IMR-90 (cell line): ENCODE measurements around the gene OR11A1. TPM values are rescaled to one million over a fixed set of nuclear protein-coding genes. Genes with fewer than 3 reads are reported as not detected.

Experiments
- ATAC-seq: fragments of 200-7000 bp; cut with Tn5 transposase; 2 replicates; pipeline ENCODE4 v1.9.1; 2020; ENCODE audit warnings: low read depth, mild to moderate bottlenecking, moderate library complexity
- BruUV-seq: library from RNA; stranded (reverse); fragments of 400-500 nt; replicated peaks from 2 replicates; lab custom pipeline; 2021; lab: Mats Ljungman, UMichigan
- CTCF ChIA-PET: fragments of 300-600 bp; formaldehyde crosslinking; extraction: SDS; loops from one replicate; lab custom pipeline; 2021; ENCODE audit warnings: antibody characterized with exemption; lab: Yijun Ruan, JAX
- POLR2A ChIA-PET: fragments of 300-600 bp; sonication (Branson Sonifier 250); formaldehyde crosslinking; loops from one replicate; lab custom pipeline; 2022; ENCODE audit warnings: antibody characterized with exemption; ENCODE audit not compliant: unreplicated experiment; lab: Charles Lee
- DNase-seq: peaks from one replicate; pipeline ENCODE4 v3.0.0; 2013
- H2AFZ ChIP-seq: replicated peaks from 2 replicates; pipeline ENCODE3; 2013; ENCODE audit warnings: low read length, mild to moderate bottlenecking; ENCODE audit not compliant: poor library complexity
- H2AK5ac ChIP-seq: 2 replicates; pipeline ENCODE4 v1.6.1; 2013; ENCODE audit warnings: low read depth, low read length, inconsistent platforms
- H2AK9ac ChIP-seq: replicated peaks from 2 replicates; pipeline ENCODE3; 2013; ENCODE audit warnings: mild to moderate bottlenecking, low read depth, low read length, moderate library complexity; ENCODE audit not compliant: poor library complexity
- H2BK120ac ChIP-seq: 2 replicates; pipeline ENCODE4 v1.6.1; 2013; ENCODE audit warnings: low read depth, low read length, inconsistent platforms
- H2BK15ac ChIP-seq: 3 replicates; pipeline ENCODE4 v1.6.1; 2013; ENCODE audit warnings: low read depth, low read length, inconsistent platforms
- H2BK20ac ChIP-seq: 2 replicates; pipeline ENCODE4 v1.6.1; 2013; ENCODE audit warnings: low read depth, mild to moderate bottlenecking, inconsistent platforms, low read length, moderate library complexity
- H2BK5ac ChIP-seq: 2 replicates; pipeline ENCODE4 v1.6.1; 2013; ENCODE audit warnings: mild to moderate bottlenecking, low read depth, low read length, inconsistent platforms; ENCODE audit not compliant: poor library complexity, severe bottlenecking
- H3K14ac ChIP-seq: replicated peaks from 2 replicates; pipeline ENCODE4 v1.6.1; 2013; ENCODE audit warnings: low read depth, low read length, inconsistent platforms
- H3K18ac ChIP-seq: 2 replicates; pipeline ENCODE4 v1.6.1; 2013; ENCODE audit warnings: low read depth, low read length, control low read depth
- H3K23ac ChIP-seq: 2 replicates; pipeline ENCODE4 v1.6.1; 2013; ENCODE audit warnings: low read depth, low read length, inconsistent platforms
- H3K27ac ChIP-seq: 2 replicates; pipeline ENCODE4 v1.5.1; 2013; ENCODE audit warnings: mild to moderate bottlenecking, control low read depth, low read length; ENCODE audit not compliant: insufficient read depth
- H3K27me3 ChIP-seq: 2 replicates; pipeline ENCODE4 v1.6.1; 2013; ENCODE audit warnings: low read length; ENCODE audit not compliant: control insufficient read depth, insufficient read depth
- H3K36me3 ChIP-seq: 2 replicates; pipeline ENCODE4 v1.6.1; 2013; ENCODE audit warnings: low read length, mixed read lengths; ENCODE audit not compliant: control insufficient read depth, insufficient read depth
- H3K4ac ChIP-seq: 2 replicates; pipeline ENCODE4 v1.6.1; 2013; ENCODE audit warnings: low read depth, low read length, inconsistent platforms
- H3K4me1 ChIP-seq: 2 replicates; pipeline ENCODE4 v1.6.1; 2013; ENCODE audit warnings: low read length, mixed read lengths; ENCODE audit not compliant: control insufficient read depth, insufficient read depth
- H3K4me2 ChIP-seq: 2 replicates; pipeline ENCODE4 v1.6.1; 2013; ENCODE audit warnings: low read depth, mild to moderate bottlenecking, control low read depth, low read length, moderate library complexity
- H3K4me3 ChIP-seq: 2 replicates; pipeline ENCODE4 v1.5.1; 2013; ENCODE audit warnings: low read depth, mild to moderate bottlenecking, control low read depth, low read length, moderate library complexity; ENCODE audit not compliant: insufficient read depth
- H3K56ac ChIP-seq: 2 replicates; pipeline ENCODE4 v1.6.1; 2013; ENCODE audit warnings: low read length, inconsistent platforms; ENCODE audit not compliant: insufficient read depth; ENCODE audit errors: extremely low read depth
- H3K79me1 ChIP-seq, 2 experiments: 2 replicates each; pipeline ENCODE4 v1.6.1; 2013; ENCODE audit warnings: low read length in 2 of 2, inconsistent platforms in 1 of 2, low read depth in 1 of 2
- H3K9ac ChIP-seq: 2 replicates; pipeline ENCODE4 v1.6.1; 2013; ENCODE audit warnings: low read depth, low read length, control low read depth
- H3K9me1 ChIP-seq: 2 replicates; pipeline ENCODE4 v1.6.1; 2013; ENCODE audit warnings: low read length, inconsistent platforms; ENCODE audit not compliant: insufficient read depth
- H3K9me3 ChIP-seq: 2 replicates; pipeline ENCODE4 v1.6.1; 2013; ENCODE audit warnings: low read length; ENCODE audit not compliant: control insufficient read depth, insufficient read depth
- H4K20me1 ChIP-seq: 2 replicates; pipeline ENCODE4 v1.6.1; 2013; ENCODE audit warnings: low read length, inconsistent platforms; ENCODE audit not compliant: insufficient read depth
- H4K5ac ChIP-seq: 2 replicates; pipeline ENCODE4 v1.6.1; 2013; ENCODE audit warnings: mild to moderate bottlenecking, low read depth, low read length, control low read depth
- H4K8ac ChIP-seq, 2 experiments: 2 replicates each; pipeline ENCODE4 v1.6.1; 2013; ENCODE audit warnings: low read depth in 2 of 2, low read length in 2 of 2, control low read depth in 1 of 2, inconsistent platforms in 1 of 2
- H4K91ac ChIP-seq: 2 replicates; pipeline ENCODE4 v1.6.1; 2013; ENCODE audit warnings: low read depth, low read length, inconsistent platforms; ENCODE audit not compliant: insufficient read depth
- BHLHE40 ChIP-seq: fragments of 150-350 bp; IDR thresholded peaks from 2 replicates; pipeline ENCODE4 v1.6.1; 2016; ENCODE audit warnings: mild to moderate bottlenecking, low read depth, low read length
- CEBPB ChIP-seq: IDR thresholded peaks from 2 replicates; pipeline ENCODE4 v1.6.1; 2012; ENCODE audit warnings: low read depth, low read length, improper control_type of control experiment
- CHD1 ChIP-seq: IDR thresholded peaks from 2 replicates; pipeline ENCODE4 v1.6.1; 2012; ENCODE audit warnings: low read depth, low read length, improper control_type of control experiment
- FOS ChIP-seq: fragments of 150-350 bp; IDR thresholded peaks from 2 replicates; pipeline ENCODE4 v1.6.1; 2016; ENCODE audit warnings: low read depth, low read length
- MAFK ChIP-seq: IDR thresholded peaks from 2 replicates; pipeline ENCODE4 v1.6.1; 2012; ENCODE audit warnings: low read depth, low read length, improper control_type of control experiment
- MAZ ChIP-seq: IDR thresholded peaks from 2 replicates; pipeline ENCODE4 v1.6.1; 2012; ENCODE audit warnings: low read depth, mild to moderate bottlenecking, low read length, improper control_type of control experiment, moderate library complexity, borderline replicate concordance
- MXI1 ChIP-seq: IDR thresholded peaks from 2 replicates; pipeline ENCODE4 v1.6.1; 2012; ENCODE audit warnings: low read depth, mild to moderate bottlenecking, low read length, moderate library complexity, borderline replicate concordance
- NFE2L2 ChIP-seq: fragments of 150-350 bp; IDR thresholded peaks from 2 replicates; pipeline ENCODE4 v1.6.1; 2016; ENCODE audit warnings: low read depth, mild to moderate bottlenecking, low read length
- RAD21 ChIP-seq: IDR thresholded peaks from 2 replicates; pipeline ENCODE4 v1.6.1; 2012; ENCODE audit warnings: low read length, improper control_type of control experiment
- RCOR1 ChIP-seq: IDR thresholded peaks from 2 replicates; pipeline ENCODE4 v1.6.1; 2012; ENCODE audit warnings: mild to moderate bottlenecking, low read length, improper control_type of control experiment; ENCODE audit not compliant: insufficient replicate concordance
- RFX5 ChIP-seq: IDR thresholded peaks from 2 replicates; pipeline ENCODE4 v1.8.0; 2012; ENCODE audit warnings: low read depth, mild to moderate bottlenecking, low read length, moderate library complexity
- SMC3 ChIP-seq: fragments of 150-350 bp; IDR thresholded peaks from 2 replicates; pipeline ENCODE4 v1.6.1; 2016; ENCODE audit warnings: low read depth, mild to moderate bottlenecking, antibody characterized with exemption, low read length, moderate library complexity
- WGBS, 2 experiments: methylation state at CpG; one replicate each; pipeline versions ENCODE4 v1.1.5 to v1.1.7; 2013; ENCODE audit warnings: missing lambda C conversion rate in 2 of 2; ENCODE audit not compliant: insufficient read length in 1 of 2; ENCODE audit errors: extremely low coverage in 2 of 2; 5-methylcytosine and 5-hydroxymethylcytosine counted together
- dilution Hi-C: fragments of 300-500 bp; cut with HindIII; formaldehyde crosslinking; loops from one replicate; pipeline ENCODE4 v1.14.3; 2018; ENCODE audit warnings: low sequenced_read_pairs; ENCODE audit not compliant: unreplicated experiment
- in situ Hi-C: fragments of 300-500 bp; cut with MboI; formaldehyde crosslinking; loops from 3 replicates; pipeline ENCODE4 v1.14.3; 2019; ENCODE audit warnings: low sequenced_read_pairs, inconsistent platforms, mixed read lengths
- intact Hi-C: fragments of 100-400 bp; cut with micrococcal nuclease; formaldehyde crosslinking; loops from 2 replicates; pipeline ENCODE4 v1.10.0; 2022
- polyA plus RNA-seq, 3 experiments: library from polyadenylated mRNA; depleted of rRNA; stranded (reverse); fragments of >200 nt; gene quantifications; 2 replicates each; pipeline ENCODE4 v1.2.3, GENCODE V29; 2012; ENCODE audit warnings: low replicate concordance in 1 of 3
- total RNA-seq: library from RNA; depleted of rRNA; stranded (reverse); fragments of >200 nt; gene quantifications from 2 replicates; pipeline ENCODE4 v1.2.3, GENCODE V29; 2012
- TF ChIP-seq, protein P1 (sequence below): conservative IDR thresholded peaks from 2 replicates; pipeline ENCODE4 v1.5.1; 2012; ENCODE audit warnings: mild to moderate bottlenecking, low read depth, low read length, improper control_type of control experiment

OR11A1 gene
- total and polyA plus RNA-seq, 2 of the 4 experiments (the other 2 are of a cell fraction): not detected

GRCh38 chr6:29419516-29419915, 37.4 kb downstream of the OR11A1 start:
- Histone ChIP-seq H3K4ac (no peak overlapping the region), H2BK120ac (no peak overlapping the region), H3K79me1 (no peaks in the 10 kb centered on the region), H3K27ac (no peak overlapping the region), H2AK9ac (no peak overlapping the region), H2BK15ac (no peak overlapping the region), H4K8ac (no peak overlapping the region), H3K56ac (no peak overlapping the region), H2BK20ac (no peak overlapping the region), H4K91ac (no peak overlapping the region), H3K4me2 (no peak overlapping the region), H3K18ac (no peak overlapping the region), H3K36me3 (no peaks in the 10 kb centered on the region), H3K27me3 (no peaks in the 10 kb centered on the region), H3K9ac (no peak overlapping the region), H3K14ac (no peak overlapping the region), H2AK5ac (no peak overlapping the region), H3K4me3 (no peak overlapping the region), H3K9me1 (no peaks in the 10 kb centered on the region), H3K4me1 (no peaks in the 10 kb centered on the region), H4K20me1 (no peaks in the 10 kb centered on the region), H2BK5ac (no peak overlapping the region), H4K5ac (no peak overlapping the region), H3K9me3 (peaks cover 4% of the 10 kb centered on the region), H2AFZ (no peak overlapping the region), H3K23ac (no peak overlapping the region)
- intact Hi-C loops: no loop called here
- in situ Hi-C loops: no loop called here
- dilution Hi-C loops: no loop called here
- no TSS peak for BruUV-seq
- WGBS, 2 experiments: no CpG with 5 or more reads among the region's 3 CpGs
- DNase-seq (no peak), ATAC-seq (no peak)
- ChIA-PET POLR2A (no interaction called here), CTCF (no interaction called here)
- TF ChIP-seq SMC3: no peak
- no peak for TF ChIP-seq CHD1
- no peak for TF ChIP-seq NFE2L2
- TF ChIP-seq, protein P1, sequence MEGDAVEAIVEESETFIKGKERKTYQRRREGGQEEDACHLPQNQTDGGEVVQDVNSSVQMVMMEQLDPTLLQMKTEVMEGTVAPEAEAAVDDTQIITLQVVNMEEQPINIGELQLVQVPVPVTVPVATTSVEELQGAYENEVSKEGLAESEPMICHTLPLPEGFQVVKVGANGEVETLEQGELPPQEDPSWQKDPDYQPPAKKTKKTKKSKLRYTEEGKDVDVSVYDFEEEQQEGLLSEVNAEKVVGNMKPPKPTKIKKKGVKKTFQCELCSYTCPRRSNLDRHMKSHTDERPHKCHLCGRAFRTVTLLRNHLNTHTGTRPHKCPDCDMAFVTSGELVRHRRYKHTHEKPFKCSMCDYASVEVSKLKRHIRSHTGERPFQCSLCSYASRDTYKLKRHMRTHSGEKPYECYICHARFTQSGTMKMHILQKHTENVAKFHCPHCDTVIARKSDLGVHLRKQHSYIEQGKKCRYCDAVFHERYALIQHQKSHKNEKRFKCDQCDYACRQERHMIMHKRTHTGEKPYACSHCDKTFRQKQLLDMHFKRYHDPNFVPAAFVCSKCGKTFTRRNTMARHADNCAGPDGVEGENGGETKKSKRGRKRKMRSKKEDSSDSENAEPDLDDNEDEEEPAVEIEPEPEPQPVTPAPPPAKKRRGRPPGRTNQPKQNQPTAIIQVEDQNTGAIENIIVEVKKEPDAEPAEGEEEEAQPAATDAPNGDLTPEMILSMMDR: no peak
- no peak for TF ChIP-seq FOS
- no peak for TF ChIP-seq MAFK
- no peak for TF ChIP-seq RFX5
- no peak for TF ChIP-seq RAD21
- TF ChIP-seq BHLHE40: no peak
- no peak for TF ChIP-seq MXI1
- TF ChIP-seq RCOR1: no peak
- no peak for TF ChIP-seq MAZ
- no peak for TF ChIP-seq CEBPB
